ENCODE data around the gene AFG3L2. TPM values are rescaled to one million over a fixed set of nuclear protein-coding genes. Genes with fewer than 3 reads are reported as not detected.

The AFG3L2 gene
- polyA plus RNA-seq, 3 donors from 2014 or later = 22.1 to 28.5 (median 27.8) TPM

Other genes with a start within 250 kb of the AFG3L2 start
- gene CIDEA, start 122.9 kb downstream of the AFG3L2 start, polyA plus RNA-seq = not detected
- 1 to 10 TPM in 1 of 3 donors, not detected in 2; 4.8 TPM for gene TUBB6, start 69.0 kb downstream of the AFG3L2 start, polyA plus RNA-seq
- not detected for gene PRELID3A, start 30.7 kb upstream of the AFG3L2 start, polyA plus RNA-seq